GDM1 (cell line): Measurements from ENCODE around the gene CAMK1D.
A peak's percentile ranks its signal among the peaks of the same experiment; 100 is the strongest.
"Not testable (repeated sequence)": the region's sequence is repeated elsewhere in the genome, so short reads cannot be mapped to it uniquely, and the experiment has no call there.

Experiments used
- DNase-seq: peaks from one replicate; lab custom pipeline; 2025; lab: John Stamatoyannopoulos, UW

Gene CAMK1D

GRCh38 chr10:12701696-12702095 is 352.3 kb downstream of the CAMK1D start:
- DNase-seq, result no peak

- no peak for DNase-seq
Measured at GRCh38 chr10:12702215-12702770, 352.9 kb downstream of the CAMK1D start.

- DNase-seq, result no peak
Measured at GRCh38 chr10:12703126-12703525, 353.8 kb downstream of the CAMK1D start.

- no peak for DNase-seq
Measured at GRCh38 chr10:12703813-12704212, 354.5 kb downstream of the CAMK1D start.

- no peak for DNase-seq
Measured at GRCh38 chr10:12704488-12704887, 355.1 kb downstream of the CAMK1D start.

- no peak for DNase-seq
Measured at GRCh38 chr10:12705943-12706342, 356.6 kb downstream of the CAMK1D start.

GRCh38 chr10:12707461-12708185 is 358.3 kb downstream of the CAMK1D start:
- DNase-seq, result peak; percentile 27

- no peak for DNase-seq
Measured at GRCh38 chr10:12709000-12709401, 359.7 kb downstream of the CAMK1D start.

- no peak for DNase-seq
Measured at GRCh38 chr10:12709521-12709963, 360.2 kb downstream of the CAMK1D start.

GRCh38 chr10:12710157-12710556 is 360.8 kb downstream of the CAMK1D start:
- no peak for DNase-seq

GRCh38 chr10:12710594-12711349 is 361.4 kb downstream of the CAMK1D start:
- peak; percentile 57 for DNase-seq

GRCh38 chr10:12711350-12711708 is 362.0 kb downstream of the CAMK1D start:
- no peak for DNase-seq

- DNase-seq, result no peak
Measured at GRCh38 chr10:12712293-12712983, 363.1 kb downstream of the CAMK1D start.

- DNase-seq, result not testable (repeated sequence)
Measured at GRCh38 chr10:12712984-12713316, 363.6 kb downstream of the CAMK1D start.

GRCh38 chr10:12716042-12716441 is 366.7 kb downstream of the CAMK1D start:
- DNase-seq, result no peak

GRCh38 chr10:12717981-12718707 is 368.8 kb downstream of the CAMK1D start:
- no peak for DNase-seq

GRCh38 chr10:12719365-12719764 is 370.0 kb downstream of the CAMK1D start:
- DNase-seq, result no peak

GRCh38 chr10:12720217-12720981 is 371.1 kb downstream of the CAMK1D start:
- DNase-seq, result no peak

GRCh38 chr10:12721334-12721733 is 372.0 kb downstream of the CAMK1D start:
- no peak for DNase-seq

- DNase-seq, result no peak
Measured at GRCh38 chr10:12723220-12723619, 373.9 kb downstream of the CAMK1D start.
